ENCODE data around the gene ORAI2.

ORAI2 gene

GRCh38 chr7:102421706-102422240 lies 11.6 kb upstream of the ORAI2 start:
- no peak for DNase-seq (ENCODE audit: low read depth)
- TF ChIP-seq CTCF (IDR thresholded peaks at IDR 0.05; ENCODE audit: control insufficient read depth, insufficient read depth, low read depth, low read length, missing control alignments): no peak

GRCh38 chr7:102424129-102424551 lies 9.2 kb upstream of the ORAI2 start:
- no peak for TF ChIP-seq CTCF (IDR thresholded peaks at IDR 0.05; ENCODE audit: control insufficient read depth, insufficient read depth, low read depth, low read length, missing control alignments)
- H3K4me3 ChIP-seq (ENCODE audit: control insufficient read depth, low read depth, low read length): no peak overlapping the region
- no peak for DNase-seq (ENCODE audit: low read depth)

More at GRCh38 chr7:102421706-102422240, 11.6 kb upstream of the ORAI2 start:
- no peak overlapping the region for H3K4me3 ChIP-seq (ENCODE audit: control insufficient read depth, low read depth, low read length)

- no peak for DNase-seq (ENCODE audit: low read depth)
- no peak overlapping the region for H3K4me3 ChIP-seq (ENCODE audit: control insufficient read depth, low read depth, low read length)
- no peak for TF ChIP-seq CTCF (IDR thresholded peaks at IDR 0.05; ENCODE audit: control insufficient read depth, insufficient read depth, low read depth, low read length, missing control alignments)
Observed at GRCh38 chr7:102424787-102425218, 8.6 kb upstream of the ORAI2 start.

GRCh38 chr7:102425639-102426267 lies 7.6 kb upstream of the ORAI2 start:
- no peak for DNase-seq (ENCODE audit: low read depth)
- no peak for TF ChIP-seq CTCF (IDR thresholded peaks at IDR 0.05; ENCODE audit: control insufficient read depth, insufficient read depth, low read depth, low read length, missing control alignments)
- H3K4me3 ChIP-seq (ENCODE audit: control insufficient read depth, low read depth, low read length): no peak overlapping the region

GRCh38 chr7:102426268-102427018 lies 6.9 kb upstream of the ORAI2 start:
- TF ChIP-seq CTCF (IDR thresholded peaks at IDR 0.05; ENCODE audit: control insufficient read depth, insufficient read depth, low read depth, low read length, missing control alignments): no peak
- H3K4me3 ChIP-seq (ENCODE audit: control insufficient read depth, low read depth, low read length): no peak overlapping the region
- DNase-seq (ENCODE audit: low read depth): no peak

- no peak for TF ChIP-seq CTCF (IDR thresholded peaks at IDR 0.05; ENCODE audit: control insufficient read depth, insufficient read depth, low read depth, low read length, missing control alignments)
- DNase-seq (ENCODE audit: low read depth): no peak
- no peak overlapping the region for H3K4me3 ChIP-seq (ENCODE audit: control insufficient read depth, low read depth, low read length)
Observed at GRCh38 chr7:102427019-102427405, 6.4 kb upstream of the ORAI2 start.
